MCF 10A (cell line): ENCODE measurements around the gene NSD1. TPM values are rescaled to one million over a fixed set of nuclear protein-coding genes. Genes with fewer than 3 reads are reported as not detected.

Experiments used
- BruUV-seq: library from RNA; stranded (reverse); fragments of 400-500 nt; replicated peaks from 2 replicates; lab custom pipeline; 2021; lab: Mats Ljungman, UMichigan
- CTCF ChIA-PET: fragments of 300-600 bp; sonication (Branson Sonifier 250); formaldehyde crosslinking; extraction: SDS; loops from one replicate; lab custom pipeline; 2021; ENCODE audit warnings: antibody characterized with exemption, inconsistent platforms; lab: Yijun Ruan, JAX
- POLR2A ChIA-PET: fragments of 300-600, 350-650 bp; sonication (Branson Sonifier 250); formaldehyde crosslinking; extraction: SDS; loops from one replicate; lab custom pipeline; 2020; ENCODE audit warnings: antibody characterized with exemption, inconsistent platforms; lab: Yijun Ruan, JAX
- DNase-seq: peaks from one replicate; pipeline ENCODE4 v3.0.0-alpha.2; 2018; ENCODE audit not compliant: unreplicated experiment
- H3K27ac Mint-ChIP-seq: one replicate; pipeline ENCODE4 v1.8.0; 2022; ENCODE audit warnings: mild to moderate bottlenecking, low read depth, mixed read lengths; ENCODE audit not compliant: unreplicated experiment
- H3K27me3 Mint-ChIP-seq: one replicate; pipeline ENCODE4 v1.8.0; 2022; ENCODE audit warnings: mixed read lengths; ENCODE audit not compliant: insufficient read depth, unreplicated experiment
- H3K36me3 Mint-ChIP-seq: one replicate; pipeline ENCODE4 v1.8.0; 2022; ENCODE audit warnings: mild to moderate bottlenecking, moderate library complexity, mixed read lengths; ENCODE audit not compliant: insufficient read depth, unreplicated experiment
- H3K4me1 Mint-ChIP-seq: one replicate; pipeline ENCODE4 v1.8.0; 2022; ENCODE audit warnings: mixed read lengths; ENCODE audit not compliant: insufficient read depth, unreplicated experiment
- H3K4me3 Mint-ChIP-seq: one replicate; pipeline ENCODE4 v1.8.0; 2022; ENCODE audit warnings: mild to moderate bottlenecking, moderate library complexity, mixed read lengths; ENCODE audit not compliant: unreplicated experiment
- H3K9me3 Mint-ChIP-seq: one replicate; pipeline ENCODE4 v1.8.0; 2022; ENCODE audit warnings: mixed read lengths; ENCODE audit not compliant: unreplicated experiment
- CTCF ChIP-seq: fragments of 200-600 bp; IDR thresholded peaks from one replicate; pipeline ENCODE4 v1.8.0; 2022; ENCODE audit warnings: antibody characterized with exemption, mild to moderate bottlenecking; ENCODE audit not compliant: unreplicated experiment
- intact Hi-C: fragments of 100-400 bp; cut with micrococcal nuclease; formaldehyde crosslinking; loops from 2 replicates; pipeline ENCODE4 v1.14.1; 2022
- total RNA-seq: library from RNA; stranded (reverse); gene quantifications from 2 replicates; pipeline ENCODE4 v1.2.3, GENCODE V29; 2022

Gene NSD1
- total RNA-seq, 1 experiment from 2014 or later: 110 TPM

- peak; percentile 14 for DNase-seq
- Mint-ChIP-seq H3K9me3 (no peaks in the 10 kb centered on the region), H3K4me1 (peaks cover 48% of the 10 kb centered on the region), H3K27me3 (no peaks in the 10 kb centered on the region), H3K27ac (peak overlapping the region; percentile 73), H3K4me3 (peak overlapping the region; percentile 87), H3K36me3 (peaks cover 55% of the 10 kb centered on the region)
- CTCF ChIA-PET: interaction anchor here (0.6 to 3.6 kb wide), 14 partner anchors 9 to 640 kb away, joined by 3 to 27 read pairs (median 6); no protein-coding TSS in a partner anchor
- POLR2A ChIA-PET: interaction anchor here (0.9 to 3.6 kb wide), 18 partner anchors 9 to 765 kb away, joined by 3 to 23 read pairs (median 6); partner anchors contain the start of genes LMAN2, MXD3 and NSD1
- intact Hi-C loops: no loop called here
- no peak for TF ChIP-seq CTCF
- BruUV-seq: no TSS peak
These were observed 167.4 kb downstream of the NSD1 start for GRCh38 chr5:177300951-177301350.

- peak; percentile 93 for DNase-seq
- CTCF ChIA-PET: interaction anchor here (0.5 to 3.6 kb wide), 20 partner anchors 8 to 641 kb away, joined by 3 to 27 read pairs (median 3); no protein-coding TSS in a partner anchor
- Mint-ChIP-seq H3K4me3 (peak overlapping the region; percentile 87), H3K27me3 (no peaks in the 10 kb centered on the region), H3K27ac (peak overlapping the region; percentile 73), H3K36me3 (peaks cover 55% of the 10 kb centered on the region), H3K9me3 (no peaks in the 10 kb centered on the region), H3K4me1 (peaks cover 55% of the 10 kb centered on the region)
- intact Hi-C loops: no loop called here
- POLR2A ChIA-PET: interaction anchor here (0.5 to 3.6 kb wide), 28 partner anchors 8 to 887 kb away, joined by 3 to 23 read pairs (median 5); partner anchors contain the start of genes B4GALT7, LMAN2, MXD3 and NSD1
- TF ChIP-seq CTCF: no peak
- TSS peak; percentile 40 for BruUV-seq
These were observed 168.1 kb downstream of the NSD1 start for GRCh38 chr5:177301503-177302165.

- H3K4me1 Mint-ChIP-seq: peaks cover 57% of the 10 kb centered on the region
- H3K27ac Mint-ChIP-seq: peak overlapping the region; percentile 73
- H3K4me3 Mint-ChIP-seq: peak overlapping the region; percentile 87
- H3K36me3 Mint-ChIP-seq: peaks cover 58% of the 10 kb centered on the region
- no peaks in the 10 kb centered on the region for H3K9me3 Mint-ChIP-seq
- intact Hi-C loops: loop anchor here (1.0 kb wide), 1 partner anchor 188 kb away; no protein-coding TSS in a partner anchor
- ChIA-PET POLR2A (interaction anchor here (0.8 to 3.6 kb wide), 23 partner anchors 9 to 298 kb away, joined by 3 to 23 read pairs (median 5); partner anchors contain the start of genes B4GALT7, LMAN2, MXD3 and NSD1), CTCF (interaction anchor here (0.6 to 3.6 kb wide), 10 partner anchors 7 to 199 kb away, joined by 3 to 27 read pairs (median 6); no protein-coding TSS in a partner anchor)
- TF ChIP-seq CTCF: no peak
- peak; percentile 20 for DNase-seq
- no TSS peak for BruUV-seq
- H3K27me3 Mint-ChIP-seq: no peaks in the 10 kb centered on the region
These were observed 169.0 kb downstream of the NSD1 start for GRCh38 chr5:177302354-177303110.
